ENCODE measurements around the gene FEM1C. TPM values are rescaled to one million over a fixed set of nuclear protein-coding genes. Genes with fewer than 3 reads are reported as not detected.

FEM1C gene
- total and polyA plus RNA-seq, 12 donors = 4.5 to 15.5 (median 11.9) TPM

DNA sequence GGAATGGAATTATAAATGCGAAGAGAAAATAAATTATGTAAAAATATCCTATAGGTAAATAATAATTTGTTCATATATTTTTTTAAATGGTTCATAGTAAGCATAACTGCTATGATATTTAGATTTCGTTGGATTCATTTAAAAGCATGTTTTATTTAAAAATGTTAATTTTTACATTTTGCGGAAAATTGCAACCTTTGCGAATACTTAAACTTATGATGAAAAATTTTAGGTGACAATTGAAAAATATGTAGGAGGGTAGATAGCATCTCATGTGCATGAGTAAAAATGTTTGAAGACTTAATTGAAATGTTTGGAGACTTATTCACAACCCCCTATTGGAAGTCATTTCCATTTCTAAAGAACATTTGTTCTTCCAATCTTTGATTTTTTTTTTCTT lies 4.1 kb upstream of the FEM1C start:
- 90 to 95% (median 91%) methylated on average over 4 of the region's 4 CpGs for WGBS, 4 donors
- Histone ChIP-seq H3K36me3 (replicated peaks in 1 of 2) (no peaks in the 10 kb centered on the region), H3K4me1 (replicated peaks in 1 of 2) (no peaks in the 10 kb centered on the region), H3K27me3 (no peaks in the 10 kb centered on the region), H3K27ac (no peak overlapping the region), H3K4me3 (no peak overlapping the region), H3K9me3 (replicated peaks in 1 of 3) (peaks cover 0 to 14% (median 0%) of the 10 kb centered on the region in 3 donors)
- no peak for TF ChIP-seq POLR2A (IDR thresholded peaks at IDR 0.05)
- TF ChIP-seq, protein P1, sequence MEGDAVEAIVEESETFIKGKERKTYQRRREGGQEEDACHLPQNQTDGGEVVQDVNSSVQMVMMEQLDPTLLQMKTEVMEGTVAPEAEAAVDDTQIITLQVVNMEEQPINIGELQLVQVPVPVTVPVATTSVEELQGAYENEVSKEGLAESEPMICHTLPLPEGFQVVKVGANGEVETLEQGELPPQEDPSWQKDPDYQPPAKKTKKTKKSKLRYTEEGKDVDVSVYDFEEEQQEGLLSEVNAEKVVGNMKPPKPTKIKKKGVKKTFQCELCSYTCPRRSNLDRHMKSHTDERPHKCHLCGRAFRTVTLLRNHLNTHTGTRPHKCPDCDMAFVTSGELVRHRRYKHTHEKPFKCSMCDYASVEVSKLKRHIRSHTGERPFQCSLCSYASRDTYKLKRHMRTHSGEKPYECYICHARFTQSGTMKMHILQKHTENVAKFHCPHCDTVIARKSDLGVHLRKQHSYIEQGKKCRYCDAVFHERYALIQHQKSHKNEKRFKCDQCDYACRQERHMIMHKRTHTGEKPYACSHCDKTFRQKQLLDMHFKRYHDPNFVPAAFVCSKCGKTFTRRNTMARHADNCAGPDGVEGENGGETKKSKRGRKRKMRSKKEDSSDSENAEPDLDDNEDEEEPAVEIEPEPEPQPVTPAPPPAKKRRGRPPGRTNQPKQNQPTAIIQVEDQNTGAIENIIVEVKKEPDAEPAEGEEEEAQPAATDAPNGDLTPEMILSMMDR (IDR thresholded peaks at IDR 0.05) = no peak
- DNase-seq = no peak
- intact Hi-C loops (cut with DNase I) = no loop called here

GRCh38 chr5:115545351-115545882 lies 842 bp upstream of the FEM1C start:
- Histone ChIP-seq H3K27ac (peak overlapping the region in 1 of 5 donors; percentile 99), H3K4me1 (replicated peaks in 1 of 2) (peaks cover 17 to 30% of the 10 kb centered on the region in 2 donors), H3K27me3 (no peaks in the 10 kb centered on the region), H3K4me3 (peak overlapping the region in 1 of 4 donors; percentile 66), H3K9me3 (replicated peaks in 1 of 3) (peaks cover 0 to 14% (median 0%) of the 10 kb centered on the region in 3 donors), H3K36me3 (replicated peaks in 1 of 2) (peaks cover 0 to 10% of the 10 kb centered on the region in 2 donors)
- intact Hi-C loops (cut with DNase I) = no loop called here
- DNase-seq = no peak
- TF ChIP-seq, protein P1 (IDR thresholded peaks at IDR 0.05) = no peak
- TF ChIP-seq POLR2A (IDR thresholded peaks at IDR 0.05) = no peak
- WGBS, 4 donors = 94 to 98% (median 97%) methylated on average over 9 of the region's 9 CpGs

GRCh38 chr5:115544043-115544435 lies 536 bp downstream of the FEM1C start:
- 0 to 1% (median 1%) methylated on average over 12 to 20 of the region's 20 CpGs for WGBS, 4 donors
- TF ChIP-seq POLR2A (IDR thresholded peaks at IDR 0.05) = no peak
- TF ChIP-seq, protein P1 (IDR thresholded peaks at IDR 0.05) = no peak
- Histone ChIP-seq H3K4me3 (peak overlapping the region; percentile 66 to 83 (median 76)), H3K4me1 (replicated peaks in 1 of 2) (peaks cover 18 to 44% of the 10 kb centered on the region in 2 donors), H3K27ac (peak overlapping the region; percentile 82 to 99 (median 97)), H3K36me3 (replicated peaks in 1 of 2) (peaks cover 0 to 14% of the 10 kb centered on the region in 2 donors), H3K27me3 (no peaks in the 10 kb centered on the region), H3K9me3 (replicated peaks in 1 of 3) (peaks cover 0 to 14% (median 0%) of the 10 kb centered on the region in 3 donors)
- DNase-seq = peak in 6 of 7 donors; percentile 52 to 77 (median 61)
- intact Hi-C loops (cut with DNase I) = no loop called here

DNA sequence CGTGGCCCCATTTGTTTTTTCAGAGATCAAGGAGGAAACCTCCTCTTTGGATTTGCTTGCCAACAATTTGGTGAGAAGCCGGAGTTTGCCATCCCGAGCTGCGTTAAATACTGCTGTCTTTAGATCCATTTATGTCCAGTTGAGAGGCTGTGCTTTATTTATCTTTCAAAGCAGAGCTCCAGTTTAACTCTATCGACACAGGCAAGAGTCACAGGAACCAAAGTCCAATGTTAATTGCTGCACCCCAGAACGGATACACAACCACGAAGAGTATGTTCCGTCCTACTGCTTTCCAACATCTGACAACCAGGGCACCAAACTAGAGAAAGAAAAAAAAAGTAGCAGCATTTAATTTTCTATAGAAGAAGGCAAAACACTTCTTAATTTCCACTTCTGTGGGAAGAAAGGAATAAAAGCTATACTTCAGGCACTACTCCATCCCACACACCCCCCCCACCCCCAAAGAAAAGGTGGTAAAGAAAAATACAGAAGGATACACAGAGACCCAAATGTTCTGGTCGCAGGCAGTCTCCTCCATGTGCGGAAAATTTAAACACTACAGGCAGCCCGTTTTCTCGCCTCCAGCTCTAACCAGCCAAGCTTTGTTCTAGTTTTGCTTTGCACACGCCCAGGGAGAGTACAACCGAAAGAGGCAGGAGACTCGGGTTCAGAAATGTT lies 1.1 kb downstream of the FEM1C start:
- DNase-seq = peak in 4 of 7 donors; percentile 10 to 58 (median 54)
- Histone ChIP-seq H3K4me3 (peak overlapping the region; percentile 2 to 83 (median 72)), H3K9me3 (replicated peaks in 1 of 3) (peaks cover 0 to 14% (median 0%) of the 10 kb centered on the region in 3 donors), H3K27ac (peak overlapping the region; percentile 82 to 99 (median 97)), H3K4me1 (replicated peaks in 1 of 2) (peaks cover 18 to 48% of the 10 kb centered on the region in 2 donors), H3K36me3 (replicated peaks in 1 of 2) (peaks cover 0 to 14% of the 10 kb centered on the region in 2 donors), H3K27me3 (no peaks in the 10 kb centered on the region)
- 6 to 8% (median 6%) methylated on average over 15 of the region's 15 CpGs for WGBS, 4 donors
- intact Hi-C loops (cut with DNase I) = no loop called here
- TF ChIP-seq, protein P1 (IDR thresholded peaks at IDR 0.05) = no peak
- peak in 1 of 2 donors; percentile 41 for TF ChIP-seq POLR2A (IDR thresholded peaks at IDR 0.05)
